Activated naive CD4-positive, alpha-beta T cell treated with anti-CD3 and anti-CD28 coated beads for 36 hours (primary cell): ENCODE results near the gene PBRM1. TPM values are rescaled to one million over a fixed set of nuclear protein-coding genes. Genes with fewer than 3 reads are reported as not detected.

ENCODE experiments used
- CTCF ChIA-PET: fragments of 350-600 bp; sonication (Branson Sonifier 250); formaldehyde crosslinking; loops from one replicate; lab custom pipeline; 2021; ENCODE audit warnings: antibody characterized with exemption; lab: Charles Lee
- DNase-seq: peaks from one replicate; pipeline ENCODE4 v3.0.0-alpha.2; 2020
- H3K27ac Mint-ChIP-seq: one replicate; pipeline ENCODE4 v1.8.0; 2021; ENCODE audit warnings: mild to moderate bottlenecking, mixed read lengths
- H3K27me3 Mint-ChIP-seq: one replicate; pipeline ENCODE4 v1.8.0; 2021; ENCODE audit warnings: low read depth, mixed read lengths
- H3K36me3 Mint-ChIP-seq: one replicate; pipeline ENCODE4 v1.8.0; 2021; ENCODE audit warnings: low read depth, mixed read lengths
- H3K4me1 Mint-ChIP-seq: one replicate; pipeline ENCODE4 v1.8.0; 2021; ENCODE audit warnings: low read depth, mixed read lengths
- H3K4me3 Mint-ChIP-seq: one replicate; pipeline ENCODE4 v1.8.0; 2021; ENCODE audit warnings: mild to moderate bottlenecking, moderate library complexity, mixed read lengths
- H3K9me3 Mint-ChIP-seq: one replicate; pipeline ENCODE4 v1.8.0; 2021; ENCODE audit warnings: mixed read lengths
- intact Hi-C: fragments of 100-400 bp; cut with micrococcal nuclease; formaldehyde crosslinking; loops from one replicate; pipeline ENCODE4 v1.15.1; 2023
- total RNA-seq, 2 experiments: library from RNA; stranded (reverse); gene quantifications; one replicate each; pipeline ENCODE4 v1.2.3, GENCODE V29; 2021

PBRM1 gene
- total RNA-seq, 2 experiments from 2014 or later, result 49.9 to 57.7 TPM

DNA sequence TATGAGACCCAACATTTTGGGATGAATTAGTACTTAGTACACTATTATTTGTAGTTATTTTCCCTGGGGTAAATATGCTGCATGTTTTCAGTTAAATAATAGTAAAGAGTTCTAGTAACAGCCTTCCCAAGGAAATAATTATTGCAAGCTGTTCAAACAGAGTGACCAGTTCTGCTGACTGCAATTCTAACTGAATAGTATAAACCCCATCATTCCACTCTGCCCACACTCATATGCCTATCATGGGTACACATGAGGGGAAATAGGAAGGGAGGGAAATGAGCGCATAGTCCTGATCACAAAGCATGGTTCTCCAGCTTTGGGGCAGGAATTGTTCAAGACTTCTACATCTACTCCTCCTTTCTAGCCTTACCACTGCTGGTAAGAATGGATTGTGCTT, 130.7 kb downstream of the PBRM1 start:
- intact Hi-C loops, result no loop called here
- Mint-ChIP-seq H3K27ac (no peak overlapping the region), H3K4me1 (no peaks in the 10 kb centered on the region), H3K9me3 (no peaks in the 10 kb centered on the region), H3K4me3 (no peak overlapping the region), H3K27me3 (no peaks in the 10 kb centered on the region), H3K36me3 (peaks cover 27% of the 10 kb centered on the region)
- CTCF ChIA-PET, result no interaction called here
- no peak for DNase-seq

DNA sequence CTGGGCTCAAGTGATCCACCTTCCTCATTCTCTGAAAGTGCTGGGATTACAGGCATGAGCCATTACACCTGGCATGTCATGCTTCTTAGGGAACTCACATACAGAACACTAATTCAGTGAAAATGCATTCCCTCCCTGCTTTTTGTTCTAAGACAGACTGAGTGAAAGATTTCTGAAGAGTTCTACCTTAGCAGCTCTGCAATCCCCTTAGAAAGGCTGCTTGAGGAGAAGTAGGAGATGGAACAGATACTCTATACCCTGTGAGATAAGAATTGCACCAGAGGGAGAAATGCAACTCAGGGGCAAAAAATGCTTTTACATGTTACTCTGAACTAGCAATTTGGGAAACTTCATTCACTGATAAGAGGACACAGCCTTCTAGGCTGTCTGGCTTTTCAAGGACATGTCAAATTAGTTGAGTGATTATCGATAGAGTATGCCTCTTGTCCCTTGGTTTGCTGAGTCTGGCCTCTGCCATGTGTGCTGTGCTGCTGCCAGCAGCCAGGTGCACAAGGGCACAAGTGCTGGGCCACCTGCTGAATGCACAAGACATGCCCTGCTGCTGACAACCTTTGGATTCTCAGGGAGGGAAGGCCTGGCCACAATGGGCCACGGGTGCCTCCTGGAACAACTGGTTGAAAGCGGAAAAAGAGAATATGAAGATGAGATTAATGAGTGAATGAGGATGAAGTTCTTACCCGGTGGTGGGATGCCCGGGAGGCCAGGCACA, 131.5 kb downstream of the PBRM1 start:
- DNase-seq, result no peak
- no peaks in the 10 kb centered on the region for H3K9me3 Mint-ChIP-seq
- CTCF ChIA-PET, result no interaction called here
- peaks cover 22% of the 10 kb centered on the region for H3K36me3 Mint-ChIP-seq
- no peaks in the 10 kb centered on the region for H3K4me1 Mint-ChIP-seq
- H3K27ac Mint-ChIP-seq, result no peak overlapping the region
- H3K4me3 Mint-ChIP-seq, result no peak overlapping the region
- intact Hi-C loops, result no loop called here
- no peaks in the 10 kb centered on the region for H3K27me3 Mint-ChIP-seq

DNA sequence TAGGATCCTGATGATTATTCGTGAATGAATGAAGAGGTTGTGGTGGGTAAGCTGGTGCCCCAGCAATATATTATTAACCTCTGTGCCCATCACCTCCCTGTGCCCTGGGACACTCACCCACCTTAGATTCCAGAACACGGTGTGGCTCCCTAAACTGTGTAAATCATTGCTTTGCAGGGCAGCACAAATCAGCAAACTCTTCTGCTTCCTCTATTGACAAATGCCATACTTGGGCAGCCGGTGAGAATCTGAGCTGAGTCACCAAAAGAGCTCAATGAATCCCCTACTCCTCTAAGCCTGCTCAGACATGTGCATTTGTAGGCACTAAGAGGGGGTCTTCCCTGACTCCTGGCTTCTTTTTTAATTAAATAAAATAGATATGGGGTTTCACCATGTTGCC, 133.6 kb downstream of the PBRM1 start:
- CTCF ChIA-PET, result no interaction called here
- no peak overlapping the region for H3K4me3 Mint-ChIP-seq
- no peaks in the 10 kb centered on the region for H3K27me3 Mint-ChIP-seq
- no peaks in the 10 kb centered on the region for H3K9me3 Mint-ChIP-seq
- intact Hi-C loops, result no loop called here
- H3K36me3 Mint-ChIP-seq, result peaks cover 17% of the 10 kb centered on the region
- no peak overlapping the region for H3K27ac Mint-ChIP-seq
- H3K4me1 Mint-ChIP-seq, result no peaks in the 10 kb centered on the region
- no peak for DNase-seq

DNA sequence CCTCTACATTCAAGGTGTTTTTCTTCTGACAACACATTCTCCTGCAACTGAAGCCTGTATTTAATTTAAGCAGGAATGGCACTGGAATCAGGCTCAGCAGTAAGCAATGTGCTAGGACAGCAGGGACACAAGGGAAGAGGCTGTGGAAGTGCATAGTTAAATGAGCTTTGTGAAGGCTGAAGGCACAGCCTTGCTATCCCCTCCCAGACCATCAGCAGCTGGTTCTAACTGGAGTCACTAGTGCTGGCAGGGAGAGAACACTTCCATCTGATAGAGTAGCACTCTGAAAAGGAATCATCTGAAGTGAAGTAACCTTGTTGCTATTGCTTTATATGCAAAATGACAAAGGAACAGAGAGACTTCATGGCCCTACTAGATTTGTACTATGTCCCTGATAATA, 134.6 kb downstream of the PBRM1 start:
- CTCF ChIA-PET, result no interaction called here
- Mint-ChIP-seq H3K27ac (no peak overlapping the region), H3K27me3 (no peaks in the 10 kb centered on the region), H3K4me1 (no peaks in the 10 kb centered on the region), H3K4me3 (no peak overlapping the region), H3K9me3 (no peaks in the 10 kb centered on the region), H3K36me3 (peaks cover 16% of the 10 kb centered on the region)
- DNase-seq, result no peak
- intact Hi-C loops, result no loop called here

DNA sequence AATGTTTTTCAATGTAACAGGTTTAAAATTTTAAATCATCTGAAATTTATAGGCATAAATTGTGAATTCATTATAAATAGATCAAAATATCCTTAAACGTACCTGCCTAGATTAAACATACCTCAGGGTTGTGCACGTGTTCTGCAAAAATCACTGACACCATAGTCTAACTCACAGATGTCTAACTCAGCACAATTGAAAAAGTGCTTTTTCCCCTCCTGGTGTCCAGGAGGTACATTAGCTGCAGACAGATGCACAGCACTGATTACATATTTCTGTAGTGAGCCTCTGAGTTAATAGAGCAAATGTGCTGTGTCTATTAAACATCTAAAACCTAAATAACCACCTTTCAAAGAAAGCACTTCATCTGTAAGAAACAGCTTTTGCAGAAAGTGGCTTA, 138.6 kb downstream of the PBRM1 start:
- no peak for DNase-seq
- Mint-ChIP-seq H3K27me3 (no peaks in the 10 kb centered on the region), H3K9me3 (no peaks in the 10 kb centered on the region), H3K4me1 (peaks cover 7% of the 10 kb centered on the region), H3K4me3 (no peak overlapping the region), H3K36me3 (peaks cover 10% of the 10 kb centered on the region), H3K27ac (no peak overlapping the region)
- CTCF ChIA-PET, result no interaction called here
- intact Hi-C loops, result no loop called here

DNA sequence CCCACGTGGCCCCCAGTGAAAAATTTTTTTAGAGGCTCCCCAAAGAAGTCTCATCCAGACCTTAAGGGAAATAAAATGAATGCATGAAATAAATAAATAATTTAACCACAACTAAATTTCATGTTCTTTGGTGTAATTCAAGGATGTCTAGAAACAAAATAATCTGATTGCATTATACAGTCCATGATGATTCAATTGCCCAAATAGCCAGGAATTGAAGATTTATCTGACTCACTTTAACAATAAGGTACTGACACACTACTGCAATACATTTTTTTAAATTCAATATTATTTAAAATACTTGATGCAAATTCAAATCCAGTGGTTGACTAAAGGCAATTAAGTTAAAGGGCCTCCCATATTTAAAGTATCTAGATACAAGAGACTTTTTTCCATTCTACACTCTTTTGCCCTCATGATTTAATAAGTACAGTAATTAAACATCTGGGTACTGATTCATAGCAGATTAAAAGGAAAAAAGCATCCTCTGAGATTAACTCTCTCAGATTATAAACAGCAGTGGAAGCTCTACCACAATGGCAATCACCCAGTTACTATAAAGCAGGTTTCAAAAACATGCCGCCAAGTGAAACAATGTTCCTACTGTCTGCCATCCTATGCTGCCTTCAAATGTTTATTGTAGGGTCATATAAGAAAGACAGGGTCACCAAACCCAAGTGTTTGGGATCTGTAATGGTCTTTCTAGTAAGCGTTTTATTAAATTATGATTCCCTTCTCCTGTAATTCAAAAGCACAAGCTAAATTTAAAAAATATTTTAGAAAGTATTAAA, 139.4 kb downstream of the PBRM1 start:
- Mint-ChIP-seq H3K27ac (no peak overlapping the region), H3K36me3 (peaks cover 13% of the 10 kb centered on the region), H3K27me3 (no peaks in the 10 kb centered on the region), H3K9me3 (no peaks in the 10 kb centered on the region), H3K4me3 (no peak overlapping the region), H3K4me1 (peaks cover 11% of the 10 kb centered on the region)
- DNase-seq, result no peak
- intact Hi-C loops, result no loop called here
- CTCF ChIA-PET, result no interaction called here

DNA sequence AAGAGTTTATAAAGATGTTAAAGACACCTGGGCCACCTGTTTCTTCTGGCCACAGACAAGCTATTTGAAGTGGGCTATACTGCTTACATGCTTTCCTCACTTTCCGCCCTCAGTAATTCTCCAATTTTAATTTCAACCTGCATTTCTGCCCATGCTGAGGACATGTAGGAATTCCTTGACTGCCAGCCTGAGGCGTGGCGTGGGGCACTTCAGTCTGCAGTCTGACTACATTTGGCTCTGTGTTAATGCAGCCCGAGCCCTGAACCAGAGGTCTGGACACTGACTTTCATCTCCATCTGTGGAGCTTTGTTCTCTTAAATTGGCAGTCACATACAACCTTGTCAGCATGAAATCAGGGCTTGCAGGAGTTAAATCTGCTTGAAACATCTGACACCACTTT, 140.8 kb downstream of the PBRM1 start:
- DNase-seq, result no peak
- Mint-ChIP-seq H3K4me3 (no peak overlapping the region), H3K9me3 (no peaks in the 10 kb centered on the region), H3K27me3 (no peaks in the 10 kb centered on the region), H3K27ac (no peak overlapping the region), H3K4me1 (peaks cover 20% of the 10 kb centered on the region), H3K36me3 (peaks cover 10% of the 10 kb centered on the region)
- intact Hi-C loops, result no loop called here
- CTCF ChIA-PET, result interaction anchor here (0.9 kb wide), 2 partner anchors 14 to 179 kb away, joined by 3 to 4 read pairs; no protein-coding TSS in a partner anchor

DNA sequence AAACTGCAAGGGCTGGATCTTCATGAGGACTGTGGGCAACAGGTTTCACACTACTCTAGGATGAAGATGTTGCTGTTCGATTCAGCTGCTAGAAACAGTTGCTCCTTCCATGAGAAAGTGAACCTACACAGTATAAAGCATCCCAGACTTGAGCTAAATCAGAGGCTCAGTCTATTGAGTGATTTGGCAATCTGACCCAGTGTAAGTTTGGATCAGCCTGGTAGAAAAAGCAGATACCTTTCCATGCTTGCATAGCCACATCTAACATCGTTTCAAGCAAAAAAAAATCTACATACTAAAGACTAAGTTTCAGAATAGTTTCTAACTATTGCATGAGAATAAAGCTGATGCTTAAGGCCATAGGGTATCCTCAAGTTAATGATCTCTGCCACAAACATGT, 144.7 kb downstream of the PBRM1 start:
- Mint-ChIP-seq H3K27ac (no peak overlapping the region), H3K4me3 (no peak overlapping the region), H3K9me3 (no peaks in the 10 kb centered on the region), H3K27me3 (no peaks in the 10 kb centered on the region), H3K4me1 (peaks cover 45% of the 10 kb centered on the region), H3K36me3 (peaks cover 21% of the 10 kb centered on the region)
- intact Hi-C loops, result no loop called here
- DNase-seq, result no peak
- CTCF ChIA-PET, result no interaction called here

DNA sequence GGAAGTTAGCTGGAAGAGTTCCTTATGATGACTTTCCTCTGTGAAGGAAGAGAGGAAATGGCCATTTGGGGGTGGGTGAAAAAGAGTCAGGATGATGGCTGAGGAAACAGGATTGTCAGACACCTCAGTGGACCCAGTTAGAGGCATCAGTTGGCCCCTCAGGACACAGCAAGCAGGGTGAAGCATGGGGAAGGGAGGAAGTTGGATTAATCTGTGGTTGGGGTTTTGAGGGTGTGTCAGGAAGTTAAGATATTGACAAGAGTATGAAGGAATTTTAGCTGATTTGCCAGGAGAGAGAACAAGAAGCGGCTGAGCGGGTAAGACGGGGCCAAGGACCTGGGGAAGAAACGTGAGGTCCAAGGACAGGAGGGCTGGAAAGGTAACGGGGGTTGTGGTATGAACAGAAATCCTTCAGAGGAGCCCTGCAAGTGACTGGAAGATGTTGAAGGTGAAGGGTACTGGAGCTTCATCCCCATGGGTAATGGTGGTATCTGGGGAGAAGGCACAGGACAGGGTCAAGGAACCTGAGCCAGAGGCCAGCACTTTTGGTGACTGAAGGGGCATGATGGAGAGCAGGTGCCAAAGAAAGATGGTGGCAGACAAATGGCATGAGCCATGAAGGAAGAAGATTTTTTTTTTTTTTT, 146.6 kb downstream of the PBRM1 start:
- peaks cover 46% of the 10 kb centered on the region for H3K4me1 Mint-ChIP-seq
- intact Hi-C loops, result loop anchor here (5.0 to 10.0 kb wide), 4 partner anchors 262 to 806 kb away; partner anchors contain the start of genes ACY1, DCP1A, SFMBT1 and WDR82
- CTCF ChIA-PET, result interaction anchor here (0.9 kb wide), 1 partner anchor 48 kb away, joined by 3 read pairs; no protein-coding TSS in a partner anchor
- H3K36me3 Mint-ChIP-seq, result peaks cover 21% of the 10 kb centered on the region
- no peak for DNase-seq
- no peaks in the 10 kb centered on the region for H3K9me3 Mint-ChIP-seq
- H3K4me3 Mint-ChIP-seq, result peak overlapping the region; percentile 1
- no peaks in the 10 kb centered on the region for H3K27me3 Mint-ChIP-seq
- H3K27ac Mint-ChIP-seq, result peak overlapping the region; percentile 2

DNA sequence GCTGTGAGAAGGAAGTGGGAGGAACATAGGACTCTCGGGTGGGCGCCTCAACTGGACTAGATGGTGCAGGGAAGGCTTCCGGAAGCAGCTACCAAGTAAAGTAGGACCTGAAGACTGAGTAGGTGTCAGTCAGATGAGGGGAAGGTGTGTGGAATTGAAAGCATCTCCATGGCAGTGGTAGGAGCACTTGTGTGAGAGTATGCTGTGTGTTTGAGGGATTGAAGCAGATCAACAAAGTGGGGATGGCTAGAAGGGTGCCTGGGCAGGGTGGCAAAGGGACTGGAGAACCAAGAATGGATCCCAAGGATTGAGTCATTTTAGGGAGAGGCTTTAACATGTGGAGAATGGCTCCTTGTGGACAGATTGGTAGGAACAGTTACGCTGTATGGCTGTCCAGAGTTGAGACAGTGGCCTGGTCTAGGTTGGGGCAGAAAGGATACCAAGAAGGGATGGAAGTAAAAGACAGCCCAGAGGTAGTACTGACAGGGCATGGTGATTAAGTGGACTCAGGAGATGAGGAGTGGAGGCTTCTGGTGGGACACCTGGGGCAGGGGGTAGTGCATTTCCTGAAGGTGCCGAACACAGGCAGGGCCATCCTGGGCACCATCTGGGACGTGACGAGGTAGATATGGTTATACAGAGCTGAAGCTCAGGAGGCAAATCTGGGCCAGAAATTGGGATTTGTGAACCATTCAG, 147.8 kb downstream of the PBRM1 start:
- no peaks in the 10 kb centered on the region for H3K27me3 Mint-ChIP-seq
- no peaks in the 10 kb centered on the region for H3K9me3 Mint-ChIP-seq
- intact Hi-C loops, result loop anchor here (2.0 to 10.0 kb wide), 6 partner anchors 233 to 807 kb away; partner anchors contain the start of genes ACY1, DCP1A, DUSP7 and NEK4
- H3K4me1 Mint-ChIP-seq, result peaks cover 46% of the 10 kb centered on the region
- no peak for DNase-seq
- H3K27ac Mint-ChIP-seq, result peak overlapping the region; percentile 12
- peaks cover 19% of the 10 kb centered on the region for H3K36me3 Mint-ChIP-seq
- peak overlapping the region; percentile 91 for H3K4me3 Mint-ChIP-seq
- CTCF ChIA-PET, result no interaction called here

DNA sequence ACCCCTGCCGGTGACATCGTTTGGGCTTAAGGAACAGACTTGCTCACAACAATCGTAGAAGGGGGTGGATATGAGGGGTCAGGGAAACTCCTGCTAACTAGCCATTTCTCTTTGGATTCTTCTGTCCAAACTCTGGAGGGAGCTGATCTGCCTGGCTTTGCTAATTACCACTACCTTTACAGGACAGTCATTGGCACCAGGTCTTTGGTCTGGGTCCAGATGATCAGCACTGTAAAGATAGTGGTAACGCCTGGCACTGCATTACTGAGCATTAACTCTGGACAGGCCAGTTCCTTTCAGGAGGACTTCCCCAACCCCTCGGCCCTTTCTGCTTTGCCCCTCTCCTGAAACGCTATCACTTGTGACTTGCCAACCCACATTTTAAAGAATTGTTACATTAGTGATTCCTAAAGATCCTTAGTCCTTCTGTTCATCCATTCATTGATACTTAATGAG, 148.5 kb downstream of the PBRM1 start:
- no peaks in the 10 kb centered on the region for H3K27me3 Mint-ChIP-seq
- H3K36me3 Mint-ChIP-seq, result peaks cover 19% of the 10 kb centered on the region

More for the DNA sequence above, 148.5 kb downstream of the PBRM1 start:
- H3K4me3 Mint-ChIP-seq, result peak overlapping the region; percentile 91
- intact Hi-C loops, result loop anchor here (2.0 to 10.0 kb wide), 6 partner anchors 234 to 808 kb away; partner anchors contain the start of genes ACY1, DCP1A, DUSP7 and NEK4
- DNase-seq, result no peak
- CTCF ChIA-PET, result no interaction called here
- peaks cover 51% of the 10 kb centered on the region for H3K4me1 Mint-ChIP-seq
- H3K27ac Mint-ChIP-seq, result peak overlapping the region; percentile 87
- H3K9me3 Mint-ChIP-seq, result no peaks in the 10 kb centered on the region
